GM19463 (cell line): ENCODE measurements around the gene TPO.
A peak's percentile ranks its signal among the peaks of the same experiment; 100 is the strongest.

Experiments
- ATAC-seq: cut with Tn5 transposase; IDR thresholded peaks from one replicate; pipeline ENCODE4 v1.9.1; 2021; ENCODE audit warnings: mild to moderate bottlenecking, moderate library complexity; ENCODE audit not compliant: unreplicated experiment

Gene TPO

DNA sequence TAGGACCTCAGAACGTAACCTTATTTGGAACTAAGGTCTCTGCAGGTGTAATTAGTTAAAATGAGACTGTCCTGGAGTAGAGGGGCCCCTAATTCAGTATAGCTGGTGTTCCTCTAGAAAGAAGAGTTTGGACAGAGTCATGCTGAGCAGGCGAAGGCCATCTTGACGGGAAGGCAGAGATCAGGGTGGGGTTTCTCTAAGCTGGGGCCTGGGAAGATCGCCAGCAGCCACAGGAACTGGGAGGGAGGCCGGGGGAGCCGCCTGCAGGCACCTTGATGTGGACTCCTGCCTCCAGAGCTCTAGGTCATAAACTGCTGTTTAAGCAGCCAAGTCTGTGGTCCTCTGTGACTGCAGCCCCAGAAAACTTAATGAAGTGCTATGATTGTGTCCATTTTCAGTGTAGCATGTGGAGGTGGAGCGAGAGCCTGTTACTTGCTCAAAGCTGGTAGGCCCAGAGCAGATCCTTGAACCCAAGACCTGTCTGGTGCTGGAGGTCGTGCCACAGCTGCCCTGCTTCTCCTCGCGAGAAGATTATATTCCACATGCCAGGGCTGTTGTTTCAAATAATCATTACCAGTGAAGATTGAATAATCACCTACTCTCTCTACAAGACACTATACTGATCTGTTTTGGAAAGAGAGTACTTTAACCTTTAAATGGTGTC, 105.7 kb downstream of the TPO start:
- ATAC-seq, result no peak

DNA sequence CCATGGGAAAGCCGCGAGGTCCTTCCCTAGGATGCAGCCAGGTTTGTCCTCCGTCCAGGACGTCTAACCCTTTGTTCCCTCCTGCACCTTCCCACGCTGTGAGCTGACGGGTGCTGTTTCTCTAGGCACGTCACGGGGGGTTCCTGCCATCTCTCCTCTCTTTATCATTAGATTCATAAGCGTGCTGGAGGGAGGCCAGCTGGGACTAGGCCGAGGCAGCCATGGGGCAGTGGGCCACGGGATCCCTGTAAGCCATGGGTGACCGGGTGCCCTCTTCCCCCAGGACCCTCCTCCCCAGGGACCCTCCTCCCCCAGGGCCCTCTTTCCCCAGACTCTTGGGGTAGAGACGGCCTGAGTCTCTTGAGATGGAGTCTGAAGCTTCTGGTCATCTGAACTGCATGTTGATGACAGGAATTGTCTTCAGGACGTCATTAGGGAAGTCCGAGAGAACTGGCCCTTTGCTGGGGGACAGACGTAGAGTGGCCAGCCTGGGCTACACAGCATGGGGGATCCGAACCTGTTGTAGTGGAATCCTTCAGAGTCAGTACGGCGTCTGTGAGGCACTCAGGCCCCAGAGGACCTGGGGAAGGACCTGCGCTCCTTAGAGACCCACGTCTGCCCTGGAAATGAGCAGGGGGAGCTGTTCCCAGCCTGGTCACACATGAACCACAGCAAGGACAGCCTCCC, 108.1 kb downstream of the TPO start:
- no peak for ATAC-seq

DNA sequence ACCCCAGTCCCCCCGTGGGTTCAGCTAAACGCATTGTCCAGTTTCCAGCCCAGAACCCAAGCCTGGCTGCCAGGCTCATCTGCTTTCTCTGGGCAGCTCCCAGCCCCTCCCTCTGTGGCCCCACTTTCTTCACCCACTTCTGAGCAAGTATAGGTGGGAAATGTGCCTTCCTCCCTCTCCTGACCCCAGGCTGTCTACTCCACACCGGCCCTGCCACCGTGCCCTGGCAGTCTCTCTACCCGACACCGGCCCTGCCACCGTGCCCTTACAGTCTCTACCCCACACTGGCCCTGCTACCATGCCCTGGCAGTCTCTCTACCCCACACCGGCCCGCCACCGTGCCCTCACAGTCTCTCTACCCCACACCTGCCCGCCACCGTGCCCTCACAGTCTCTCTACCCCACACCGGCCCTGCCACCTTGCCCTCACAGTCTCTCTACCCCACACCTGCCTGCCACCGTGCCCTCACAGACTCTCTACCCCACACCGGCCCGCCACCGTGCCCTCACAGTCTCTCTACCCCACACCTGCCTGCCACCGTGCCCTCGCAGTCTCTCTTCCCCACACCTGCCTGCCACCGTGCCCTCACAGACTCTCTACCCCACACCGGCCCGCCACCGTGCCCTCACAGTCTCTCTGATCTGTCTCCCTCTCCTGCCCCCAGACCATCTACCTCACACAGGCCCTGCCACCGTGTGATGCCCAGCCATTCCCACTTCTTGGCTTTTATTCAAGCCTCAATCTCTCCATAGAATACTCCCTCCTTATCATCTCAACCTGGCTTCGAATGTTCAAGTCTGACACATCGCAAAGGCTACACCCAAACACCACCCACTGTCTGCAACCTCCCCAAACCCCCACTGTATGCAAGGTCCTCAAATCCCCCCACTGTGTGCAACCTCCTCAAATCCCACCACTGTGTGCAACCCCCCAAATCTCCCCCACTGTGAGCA, 108.9 kb downstream of the TPO start:
- ATAC-seq, result no peak

DNA sequence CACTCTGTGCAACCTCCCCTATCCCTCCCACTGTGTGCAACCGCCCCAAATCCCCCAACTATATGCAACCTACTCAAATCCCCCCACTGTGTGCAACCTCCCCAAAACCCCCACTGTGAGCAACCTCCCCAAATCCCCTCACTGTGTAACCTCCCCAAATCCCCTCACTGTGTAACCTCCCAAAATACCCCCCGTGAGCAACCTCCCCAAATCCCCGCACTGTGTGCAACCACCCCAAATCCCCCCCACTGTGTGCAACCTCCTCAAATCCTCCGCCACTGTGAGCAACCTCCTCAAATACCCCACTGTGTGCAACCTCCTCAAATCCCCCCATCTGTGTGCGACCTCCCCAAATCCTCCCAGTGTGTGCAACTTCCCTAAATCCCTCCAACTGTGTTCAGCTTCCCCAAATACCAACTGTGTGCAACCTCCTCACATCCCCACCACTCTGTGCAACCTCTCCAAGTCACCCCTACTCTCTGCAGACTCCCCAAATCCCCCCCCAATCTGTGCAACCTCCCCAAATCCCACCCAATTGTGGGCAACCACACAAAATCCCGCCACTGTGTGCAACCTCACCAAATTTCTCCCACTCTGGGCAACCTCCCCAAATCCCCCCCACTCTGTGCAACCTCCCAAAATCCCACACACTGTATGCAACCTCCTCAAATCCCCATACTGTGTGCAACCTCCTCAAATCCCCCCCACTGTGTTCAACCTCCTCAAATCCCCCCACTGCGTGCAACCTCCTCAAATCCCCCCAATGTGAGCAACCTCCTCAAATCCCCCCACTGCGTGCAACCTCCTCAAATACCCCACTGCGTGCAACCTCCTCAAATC, 114.1 kb downstream of the TPO start:
- no peak for ATAC-seq

DNA sequence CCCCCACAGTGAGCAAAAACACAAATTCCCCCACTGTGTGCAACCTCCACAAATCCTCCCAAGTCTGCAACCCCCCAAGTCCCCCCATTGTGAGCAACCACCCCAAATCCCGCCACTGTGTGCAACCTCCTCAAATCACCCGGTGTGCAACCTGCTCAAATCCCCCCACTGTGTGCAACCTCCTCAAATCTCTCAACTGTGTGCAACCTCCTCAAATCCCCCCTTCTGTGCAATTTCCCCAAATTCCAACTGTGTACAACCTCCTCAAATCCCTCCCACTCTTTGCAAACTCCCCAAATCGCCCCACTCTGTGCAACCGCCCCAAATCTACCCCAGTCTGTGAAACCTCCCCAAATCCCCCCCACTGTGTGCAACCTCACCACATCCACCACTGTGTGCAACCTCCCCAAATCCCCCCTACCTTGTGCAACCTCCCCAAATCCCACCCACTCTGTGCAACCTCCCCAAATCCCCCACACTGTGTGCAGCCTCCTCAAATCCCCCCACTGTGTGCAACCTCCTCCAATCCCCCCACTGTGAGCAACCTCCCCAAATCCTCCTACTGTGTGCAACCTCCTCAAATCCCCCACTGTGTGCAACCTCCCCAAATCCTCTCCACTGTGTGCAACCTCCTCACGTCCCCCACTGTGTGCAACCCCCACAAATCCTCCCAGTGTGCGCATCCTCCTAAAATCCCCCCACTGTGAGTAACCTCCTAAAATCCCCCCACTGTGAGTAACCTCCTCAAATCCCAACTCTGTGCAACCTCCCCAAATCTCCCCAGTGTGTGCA, 115.2 kb downstream of the TPO start:
- no peak for ATAC-seq

DNA sequence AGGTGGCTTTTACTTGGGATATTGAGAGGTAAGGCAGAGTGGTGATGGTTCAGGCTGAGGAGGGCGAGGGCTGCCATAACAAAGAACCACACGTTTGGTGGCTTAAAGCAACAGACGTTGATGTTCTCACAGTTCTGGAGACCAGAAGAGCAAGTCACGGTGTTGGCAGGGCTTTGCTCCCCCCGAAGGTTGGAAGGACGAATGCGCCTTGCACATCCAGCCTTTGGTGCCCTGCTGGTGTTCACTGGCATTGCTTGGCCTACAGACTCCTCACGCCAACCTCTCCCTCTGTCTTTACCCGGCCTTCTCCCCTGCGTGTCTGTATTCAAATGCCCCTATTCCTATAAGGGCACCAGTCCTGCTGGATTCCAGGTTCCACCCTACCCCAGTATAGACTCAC, 125.4 kb downstream of the TPO start:
- ATAC-seq, result no peak

DNA sequence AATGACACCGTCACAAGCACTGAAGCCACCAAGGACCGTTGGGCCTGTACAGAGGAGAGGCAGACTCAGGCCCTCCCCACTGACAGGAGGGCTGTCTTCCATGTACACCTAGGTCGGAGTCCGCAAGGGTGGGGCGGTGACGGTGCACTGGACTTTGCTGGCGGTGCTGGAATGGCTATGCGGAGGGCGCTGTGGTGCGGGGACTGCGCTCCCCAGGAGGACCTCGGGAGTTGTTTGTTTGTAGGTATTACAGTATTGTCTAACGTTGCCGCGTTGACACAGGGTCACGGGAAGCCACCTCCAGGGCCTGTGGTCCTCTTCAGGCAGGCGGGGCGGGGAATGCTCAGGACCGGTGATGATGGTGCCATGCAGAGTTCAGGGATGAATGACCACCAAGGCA, 126.2 kb downstream of the TPO start:
- ATAC-seq, result no peak

DNA sequence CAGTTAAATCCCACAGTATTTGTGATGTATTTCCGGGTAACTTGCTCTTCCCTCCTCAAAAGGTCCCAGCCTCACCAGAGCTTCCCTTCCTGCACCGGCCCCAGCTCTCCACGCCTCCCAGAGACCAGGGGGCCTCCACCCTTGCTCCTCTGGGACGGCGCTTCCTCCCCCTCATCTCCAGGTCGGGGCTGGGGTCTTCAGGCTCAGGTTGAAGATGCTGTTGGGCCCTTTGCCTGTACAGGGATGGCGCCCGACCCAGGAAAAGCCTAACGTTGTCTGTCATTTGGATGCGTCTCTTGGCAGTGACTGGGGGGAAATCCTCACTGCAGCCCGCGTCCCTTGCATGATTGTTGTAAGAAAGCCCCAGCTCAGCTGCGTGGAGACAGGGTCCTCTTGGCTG, 126.7 kb downstream of the TPO start:
- ATAC-seq, result no peak

DNA sequence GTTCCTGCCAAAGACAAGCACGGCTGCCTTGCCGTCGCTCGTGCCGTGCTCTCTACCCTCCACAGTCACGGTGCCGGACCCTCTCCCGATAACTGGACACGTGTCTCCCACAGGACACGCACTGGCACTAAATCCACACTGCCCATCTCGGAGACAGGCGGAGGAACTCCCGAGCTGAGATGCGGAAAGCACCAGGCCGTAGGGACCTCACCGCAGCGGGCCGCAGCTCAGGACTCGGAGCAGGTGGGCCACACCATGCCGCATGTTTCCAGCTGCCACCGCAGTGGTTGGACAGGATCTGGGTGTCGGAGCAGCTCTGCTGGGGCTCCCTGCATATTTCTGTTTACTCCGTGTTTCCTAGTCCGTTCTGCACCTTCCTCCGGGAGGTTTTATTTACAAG, 127.2 kb downstream of the TPO start:
- no peak for ATAC-seq

DNA sequence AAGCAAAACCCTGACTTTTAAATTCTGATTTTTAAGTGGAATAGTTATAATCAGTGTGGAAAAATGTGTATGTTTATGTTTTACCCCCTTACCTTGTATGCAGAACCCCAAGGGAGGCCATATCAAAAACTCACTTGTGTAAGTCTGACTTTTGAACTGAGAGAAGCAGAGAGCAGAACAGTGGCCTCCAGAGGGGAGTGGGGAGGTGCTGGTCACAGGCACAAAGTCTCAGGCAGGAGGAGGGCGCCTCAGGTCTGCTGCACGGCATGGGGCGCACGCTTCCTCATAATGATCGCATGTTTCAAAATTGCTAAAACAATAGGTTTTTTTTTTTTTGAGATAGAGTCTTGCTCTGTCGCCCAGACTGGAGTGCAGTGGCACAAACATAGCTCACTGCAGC, 127.8 kb downstream of the TPO start:
- ATAC-seq, result no peak

DNA sequence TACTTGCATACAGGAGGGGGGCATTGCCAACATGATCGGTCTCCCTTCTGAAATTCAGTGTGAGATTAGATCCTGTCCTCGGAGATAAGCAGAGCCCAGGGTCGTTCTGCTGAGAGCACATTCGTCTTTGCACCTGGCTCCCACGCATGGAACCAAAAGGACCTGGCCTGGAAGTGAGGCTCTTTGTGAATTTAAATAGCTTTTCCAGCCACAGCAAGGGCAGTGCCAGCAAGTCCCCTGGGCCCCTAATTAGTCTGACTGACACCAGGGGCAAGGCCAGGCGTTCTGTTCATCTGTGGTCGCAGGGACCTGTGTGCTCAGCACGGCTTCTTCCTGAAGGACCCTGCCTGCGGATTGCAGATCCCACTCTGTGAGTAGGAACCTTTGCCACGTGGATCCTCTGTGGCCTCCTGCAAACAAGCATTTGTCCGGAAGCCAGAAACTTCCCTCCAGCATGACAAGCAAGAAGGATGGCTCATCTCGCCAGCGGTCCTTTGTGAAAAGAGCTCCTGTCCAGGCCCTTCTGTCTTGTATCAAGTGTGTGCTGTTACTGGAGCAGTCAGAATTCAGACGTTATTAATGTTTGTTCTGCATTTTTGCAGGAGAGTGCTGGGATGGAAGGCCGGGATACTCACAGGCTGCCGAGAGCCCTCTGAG, 128.7 kb downstream of the TPO start:
- ATAC-seq, result no peak

DNA sequence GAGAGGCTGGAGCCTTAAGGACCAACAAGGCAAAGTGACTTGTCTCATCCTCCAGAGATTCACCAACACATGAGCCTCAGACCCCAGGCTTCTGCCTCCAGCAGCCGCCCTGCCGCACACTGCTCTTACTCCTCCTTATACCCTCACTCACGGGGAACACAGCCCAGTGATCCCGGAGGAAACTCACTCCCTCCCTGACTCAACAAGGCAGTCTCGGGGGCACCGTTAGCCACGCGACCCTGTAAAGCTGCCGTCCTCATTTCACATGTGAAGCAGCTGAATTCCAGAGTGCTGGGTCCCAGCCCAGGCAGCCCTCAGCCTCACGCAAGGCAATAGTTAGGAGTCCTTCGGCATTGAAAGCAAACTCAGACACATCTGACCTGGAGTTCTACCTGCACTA, 129.7 kb downstream of the TPO start:
- no peak for ATAC-seq

DNA sequence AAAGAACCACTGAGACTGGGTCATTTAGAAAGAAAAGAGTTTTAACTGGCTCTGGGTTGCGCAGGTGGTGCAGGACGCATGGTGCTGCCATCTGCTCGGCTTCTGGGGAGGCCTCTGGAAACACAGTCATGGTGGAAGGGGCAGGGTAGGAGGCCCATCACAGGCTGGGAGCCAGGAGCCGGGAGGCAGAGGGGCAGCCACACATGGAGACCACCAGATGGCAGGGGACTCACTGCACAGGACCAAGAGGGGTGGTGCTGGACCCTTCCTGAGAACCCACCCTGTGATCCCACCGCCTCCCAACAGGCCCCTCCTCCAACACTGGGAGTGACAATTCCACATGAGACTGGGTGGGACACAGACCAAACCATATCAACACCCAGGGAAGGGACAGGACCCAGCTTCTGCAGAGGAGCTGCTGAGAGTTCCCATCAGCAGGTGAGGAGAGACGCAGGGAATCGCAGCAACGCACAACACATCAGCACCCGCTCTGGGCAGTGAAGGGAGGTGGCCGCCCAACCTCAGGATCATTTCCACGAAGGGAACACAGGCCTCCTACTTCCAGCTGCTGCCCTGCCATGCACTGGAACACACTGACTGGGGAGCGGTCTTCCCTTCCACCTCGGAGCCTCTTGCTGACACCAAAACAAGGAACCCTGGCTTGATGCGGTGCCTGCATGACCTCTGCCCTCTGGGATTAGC, 130.7 kb downstream of the TPO start:
- no peak for ATAC-seq

DNA sequence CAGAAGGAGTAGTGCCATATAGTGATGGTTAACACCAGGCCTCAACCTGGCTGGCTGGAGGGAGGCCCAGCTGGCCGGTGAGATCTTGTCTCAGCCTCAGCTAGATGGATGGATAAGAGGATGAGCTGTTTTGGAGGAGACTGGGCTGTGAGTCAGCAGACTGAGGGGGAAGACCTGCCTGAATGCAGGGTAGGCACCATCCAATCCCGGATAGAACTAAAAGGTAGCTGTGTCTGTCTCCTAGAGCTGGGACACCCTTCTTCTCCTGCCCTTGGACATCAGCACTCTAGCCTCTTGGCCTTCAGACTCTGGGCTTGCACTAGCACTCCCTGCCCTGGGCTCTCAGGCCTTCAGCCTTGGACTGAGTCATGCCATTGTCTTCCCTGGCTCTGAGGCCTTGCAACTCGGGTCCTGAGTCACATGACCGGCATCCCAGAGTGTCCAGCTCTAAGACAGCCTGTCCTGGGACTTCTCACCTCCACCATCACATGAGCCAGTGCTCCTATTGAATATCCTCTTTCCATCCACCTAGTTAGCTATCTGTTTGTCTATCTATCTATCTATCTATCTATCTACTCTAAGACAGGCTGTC, 131.3 kb downstream of the TPO start:
- no peak for ATAC-seq

DNA sequence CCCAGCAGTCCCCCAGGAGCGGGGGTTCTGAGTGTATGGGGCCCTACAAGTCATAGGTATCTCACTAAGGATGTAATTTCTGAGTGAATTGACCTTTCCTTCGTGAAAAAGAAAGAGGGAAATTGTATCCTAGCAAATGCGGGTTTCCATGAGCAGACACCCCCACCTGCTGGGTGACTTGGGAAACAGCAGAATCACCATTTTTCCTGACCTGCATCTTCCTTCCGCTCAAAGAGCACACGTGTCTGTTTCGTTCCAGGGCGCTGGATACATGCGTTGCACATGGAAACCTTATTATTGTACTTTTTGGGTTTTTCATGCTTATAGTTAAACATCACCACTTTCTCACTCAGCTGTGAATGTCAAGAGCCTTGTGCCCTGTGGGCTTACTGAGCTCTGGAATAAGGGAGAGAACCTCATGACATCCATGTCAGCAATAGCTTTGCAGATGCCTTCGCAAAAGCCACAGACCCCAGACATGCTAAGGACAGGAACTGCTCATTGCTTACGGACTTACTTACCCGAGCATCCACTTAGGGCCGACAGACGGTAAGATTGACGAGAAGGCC, 132.8 kb downstream of the TPO start:
- ATAC-seq, result peak; percentile 39

DNA sequence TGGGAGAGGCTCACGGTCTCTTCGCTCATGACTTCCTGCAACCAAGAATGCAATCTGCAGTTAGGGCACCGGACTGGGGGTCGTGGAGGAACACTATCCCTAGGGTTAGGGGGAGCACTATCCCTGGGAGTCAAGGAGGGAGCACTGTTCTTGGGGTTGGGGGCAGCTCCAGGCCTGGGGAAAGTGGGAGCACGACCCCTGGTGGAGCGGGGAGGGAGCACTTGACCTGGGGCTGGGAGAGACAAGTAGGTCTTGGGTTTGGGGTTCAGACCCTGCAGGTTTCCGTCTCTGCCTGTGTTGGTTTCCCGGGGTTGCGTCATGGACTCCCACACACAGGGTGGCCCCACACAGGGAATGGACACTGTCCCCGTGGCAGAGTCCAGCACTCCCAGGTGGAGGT, 133.6 kb downstream of the TPO start:
- ATAC-seq, result no peak

DNA sequence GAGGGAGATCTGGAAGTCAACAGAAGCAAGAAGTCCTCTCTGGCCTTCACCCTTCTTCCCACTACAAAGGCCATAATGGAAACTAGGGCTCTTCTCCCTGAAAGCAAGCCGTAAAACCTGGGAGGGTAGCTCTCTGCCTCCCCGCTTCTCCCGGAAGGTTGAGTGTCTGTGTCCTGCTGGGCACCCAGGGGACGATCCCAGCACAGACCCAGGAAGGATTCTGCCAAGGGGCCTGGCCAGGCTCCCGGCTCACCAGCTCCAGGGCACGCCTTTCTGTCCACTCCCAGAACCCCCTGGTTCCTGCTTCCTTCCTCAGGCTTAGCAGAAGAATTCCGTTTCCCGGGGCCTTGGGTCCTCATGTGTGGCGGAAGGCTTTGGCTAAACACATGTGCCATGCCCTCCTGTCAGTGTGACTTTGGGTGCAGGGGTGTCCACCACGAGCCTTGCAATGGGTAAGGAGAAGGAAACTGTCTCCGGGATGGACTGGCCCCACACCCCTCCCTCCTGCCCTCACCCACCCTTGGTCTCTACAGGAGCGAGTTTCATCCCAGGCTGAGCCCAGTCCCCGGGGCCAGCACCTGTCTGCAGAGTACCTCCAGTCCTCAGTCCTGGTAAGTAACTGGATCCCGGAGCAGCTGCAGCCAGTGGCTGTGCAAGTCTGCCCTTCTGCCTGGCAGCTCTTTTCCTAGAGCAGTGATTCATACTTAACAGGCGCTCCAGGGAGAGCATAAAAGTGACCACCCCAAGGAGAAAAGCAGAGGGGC, 135.8 kb downstream of the TPO start:
- no peak for ATAC-seq

DNA sequence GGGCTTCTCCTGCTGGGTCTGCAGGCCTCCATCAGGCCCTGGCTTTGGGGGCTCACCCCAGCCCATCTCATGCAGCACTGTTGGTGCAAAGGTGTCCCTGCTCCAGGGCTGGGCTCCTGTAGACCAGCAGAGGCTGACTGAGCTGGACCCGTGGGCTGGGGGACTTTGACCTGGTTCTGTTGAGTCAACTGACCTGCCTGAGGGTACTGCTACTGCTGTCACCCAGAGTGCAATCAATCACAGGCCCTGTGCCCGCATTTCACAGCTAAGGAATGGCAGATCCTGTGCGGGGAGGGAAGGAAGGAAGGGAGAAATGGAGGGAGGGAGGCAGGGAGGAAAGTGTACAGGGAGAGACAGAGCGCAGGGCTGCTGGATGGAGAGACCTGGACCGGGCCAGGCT, 136.8 kb downstream of the TPO start:
- ATAC-seq, result no peak
